ENCODE data around the gene SH3TC1.

The SH3TC1 gene

DNA sequence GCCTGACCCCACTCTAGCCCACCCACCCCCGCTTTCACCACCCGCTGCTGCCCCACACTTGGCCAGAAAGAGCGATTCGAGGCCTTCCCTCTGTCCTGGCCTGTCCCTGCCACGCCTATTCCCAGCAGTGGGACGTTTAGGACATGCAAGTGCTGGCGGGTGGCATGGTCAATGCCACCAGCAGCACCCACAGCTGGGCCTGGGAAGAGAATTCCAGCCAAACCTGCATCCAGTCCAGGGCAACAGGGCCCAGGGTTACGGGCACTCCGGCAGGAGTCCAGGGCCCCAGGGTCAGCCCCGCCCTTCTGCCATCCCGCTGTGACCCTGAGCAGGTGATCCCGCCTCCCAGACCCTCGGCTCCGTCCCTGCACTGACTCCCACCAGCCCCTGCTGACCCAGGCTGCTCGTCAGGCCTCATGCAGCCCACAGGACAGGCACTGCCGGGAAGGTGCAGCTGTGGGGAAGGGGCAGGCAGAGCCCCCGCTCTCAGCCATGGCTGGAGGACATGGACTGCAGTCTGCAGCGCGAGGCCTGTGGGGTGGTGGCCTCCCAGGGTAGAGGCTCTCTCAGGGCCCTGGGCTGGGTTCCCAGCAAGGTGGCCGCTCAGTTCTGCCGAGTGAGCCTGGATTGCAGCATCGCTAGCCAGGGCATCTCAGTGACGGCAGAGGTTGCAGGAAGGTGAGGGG, 63.7 kb downstream of the SH3TC1 start:
- DNase-seq (ENCODE audit: low read depth): no peak

DNA sequence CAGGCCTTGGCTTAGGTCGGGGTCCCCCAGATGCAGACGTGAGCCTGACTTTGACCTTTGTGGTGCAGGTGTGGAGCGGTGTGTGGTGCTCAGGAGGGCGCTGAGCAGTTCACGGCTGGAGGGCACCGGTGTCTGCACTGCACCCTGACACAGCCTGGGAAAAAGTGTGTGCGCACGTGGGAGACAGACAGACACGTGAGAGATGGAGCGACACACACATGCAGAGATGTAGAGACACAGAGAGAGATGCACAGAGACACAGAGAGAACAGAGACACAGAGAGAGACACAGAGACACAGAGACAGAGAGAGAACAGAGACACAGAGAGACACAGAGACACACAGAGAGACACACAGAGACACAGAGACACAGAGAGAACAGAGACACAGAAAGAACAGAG, 64.3 kb downstream of the SH3TC1 start:
- DNase-seq (ENCODE audit: low read depth): no peak

DNA sequence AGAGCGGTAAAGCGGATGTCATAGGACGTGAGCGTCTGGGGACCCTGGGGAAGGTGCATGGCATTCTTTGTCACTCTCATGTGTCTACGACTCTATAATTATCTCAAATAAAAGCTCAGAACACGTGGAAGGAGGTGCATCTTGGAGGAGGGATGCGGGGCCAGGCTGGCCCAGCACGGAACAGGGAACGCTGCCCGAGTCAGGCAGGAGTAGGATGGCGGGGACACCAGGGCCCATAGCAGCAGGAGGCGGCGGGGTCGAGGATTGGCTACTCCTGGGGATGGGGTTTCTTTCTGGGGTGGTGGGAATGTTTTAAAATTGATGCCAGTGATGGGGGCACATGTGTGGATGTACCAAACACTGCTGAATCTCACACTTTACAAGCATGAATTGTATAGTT, 65.0 kb downstream of the SH3TC1 start:
- DNase-seq (ENCODE audit: low read depth): no peak

DNA sequence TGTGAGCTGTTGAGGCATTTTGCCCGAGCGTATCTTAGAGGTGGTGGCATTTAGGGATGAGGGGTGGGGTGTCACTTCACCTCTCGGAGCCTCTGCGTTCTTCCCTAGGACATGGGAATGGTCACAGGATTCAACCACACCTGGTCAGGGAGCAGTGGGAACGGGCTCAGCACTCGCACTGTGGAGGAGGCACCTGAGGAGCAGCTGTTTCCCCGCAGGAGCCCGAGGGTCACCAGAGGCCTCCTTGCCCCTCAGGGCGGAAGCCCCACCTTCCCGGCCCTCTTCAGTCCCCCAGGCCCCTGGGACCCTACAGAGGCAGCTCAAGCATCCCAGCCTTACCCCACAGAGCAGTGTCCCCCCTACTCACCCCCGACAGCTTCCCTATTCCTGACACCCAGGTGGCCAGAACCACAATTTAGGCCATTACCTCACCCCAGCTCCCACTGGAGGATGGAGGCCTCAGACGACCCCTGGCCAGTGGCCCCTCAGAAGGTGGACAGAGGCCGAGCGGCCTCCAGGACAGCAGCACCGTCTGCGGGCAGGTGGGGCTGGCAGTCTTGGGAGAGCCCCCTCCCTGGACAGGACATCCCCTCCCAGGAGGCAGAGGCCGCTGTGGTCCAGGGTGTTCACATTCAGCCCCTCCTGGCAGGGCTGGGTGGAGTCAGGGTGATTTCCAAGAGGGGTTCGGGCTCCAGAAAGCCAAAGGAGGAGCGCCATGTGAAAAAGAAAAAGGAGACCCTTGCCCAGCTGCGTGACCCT, 66.3 kb downstream of the SH3TC1 start:
- no peak for DNase-seq (ENCODE audit: low read depth)

DNA sequence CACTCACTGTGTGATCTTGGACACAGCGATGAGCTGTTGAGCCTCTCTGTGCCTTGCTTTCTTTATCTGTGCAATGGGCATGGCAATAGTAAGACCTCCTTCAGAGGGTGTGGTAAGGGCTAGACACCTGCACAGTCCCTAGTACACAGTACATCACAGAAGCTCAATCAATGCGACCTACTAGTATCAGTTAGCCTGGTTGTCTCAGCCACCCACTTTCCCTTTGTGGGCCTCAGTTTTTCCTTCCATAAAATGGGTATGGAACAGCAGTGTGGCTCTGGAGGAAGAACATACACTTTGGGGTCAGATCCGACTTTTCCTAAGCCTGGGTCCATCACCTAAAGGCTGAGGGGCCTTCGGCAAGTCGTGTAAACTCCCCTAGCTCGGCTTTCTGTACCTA, 67.0 kb downstream of the SH3TC1 start:
- no peak for DNase-seq (ENCODE audit: low read depth)

DNA sequence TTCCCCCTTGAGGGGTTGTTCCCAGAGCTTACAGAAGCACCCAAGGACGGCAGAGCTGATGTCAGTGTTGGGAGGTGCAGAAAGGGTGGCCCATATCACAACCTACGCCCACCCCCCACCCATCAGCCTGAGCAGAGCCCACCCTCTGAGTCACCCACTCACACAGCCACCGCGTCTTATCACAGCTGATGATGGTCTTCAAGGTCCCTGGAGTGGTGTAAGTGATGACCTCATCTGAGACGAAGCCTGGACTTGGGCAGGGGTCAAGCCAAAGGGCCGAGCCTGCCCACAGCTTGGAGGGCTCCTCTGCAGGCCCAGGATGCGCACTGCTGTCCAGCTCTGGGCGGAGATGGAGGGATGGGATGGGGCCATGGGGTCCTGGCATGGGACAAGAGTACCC, 67.4 kb downstream of the SH3TC1 start:
- no peak for DNase-seq (ENCODE audit: low read depth)

DNA sequence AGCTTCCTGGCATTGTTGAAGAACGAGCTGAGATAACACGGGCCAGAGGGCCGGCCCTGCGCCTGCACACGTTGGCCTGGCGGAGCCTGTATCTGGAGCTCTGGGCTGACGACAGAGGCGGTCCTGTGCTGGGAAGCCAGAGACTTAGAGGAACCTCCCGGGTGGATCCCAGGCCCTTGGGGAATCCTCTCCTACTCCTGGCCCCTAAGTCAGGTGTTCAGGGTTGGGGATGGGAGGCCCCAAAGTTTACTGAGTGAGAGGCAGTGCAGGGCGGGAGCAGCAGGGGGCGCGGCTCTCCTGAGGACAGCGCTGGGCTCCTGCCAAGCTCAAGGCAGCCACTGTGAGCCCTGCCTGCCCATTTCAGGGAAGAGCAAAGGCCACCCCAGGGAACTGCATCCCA, 68.0 kb downstream of the SH3TC1 start:
- no peak for DNase-seq (ENCODE audit: low read depth)

DNA sequence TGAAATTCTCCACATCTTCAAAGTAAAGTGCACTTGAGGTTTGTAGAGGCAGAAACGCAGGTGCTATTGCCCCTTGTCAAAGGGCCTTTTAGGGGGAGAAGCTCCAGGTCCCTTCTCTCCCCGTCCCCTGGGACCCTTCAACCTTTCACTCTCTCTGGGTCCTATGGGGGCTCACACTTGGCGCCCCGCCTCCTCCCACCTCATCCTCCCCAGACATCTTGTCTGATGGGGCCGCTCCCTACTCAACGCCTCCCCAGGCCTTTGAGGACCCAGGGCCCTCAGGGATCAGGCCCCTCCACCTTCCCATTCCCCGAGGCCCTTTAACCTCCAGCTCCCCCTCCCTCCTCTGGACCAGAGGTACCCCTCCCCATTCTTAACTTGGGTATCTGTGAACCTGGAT, 69.1 kb downstream of the SH3TC1 start:
- DNase-seq (ENCODE audit: low read depth): no peak

DNA sequence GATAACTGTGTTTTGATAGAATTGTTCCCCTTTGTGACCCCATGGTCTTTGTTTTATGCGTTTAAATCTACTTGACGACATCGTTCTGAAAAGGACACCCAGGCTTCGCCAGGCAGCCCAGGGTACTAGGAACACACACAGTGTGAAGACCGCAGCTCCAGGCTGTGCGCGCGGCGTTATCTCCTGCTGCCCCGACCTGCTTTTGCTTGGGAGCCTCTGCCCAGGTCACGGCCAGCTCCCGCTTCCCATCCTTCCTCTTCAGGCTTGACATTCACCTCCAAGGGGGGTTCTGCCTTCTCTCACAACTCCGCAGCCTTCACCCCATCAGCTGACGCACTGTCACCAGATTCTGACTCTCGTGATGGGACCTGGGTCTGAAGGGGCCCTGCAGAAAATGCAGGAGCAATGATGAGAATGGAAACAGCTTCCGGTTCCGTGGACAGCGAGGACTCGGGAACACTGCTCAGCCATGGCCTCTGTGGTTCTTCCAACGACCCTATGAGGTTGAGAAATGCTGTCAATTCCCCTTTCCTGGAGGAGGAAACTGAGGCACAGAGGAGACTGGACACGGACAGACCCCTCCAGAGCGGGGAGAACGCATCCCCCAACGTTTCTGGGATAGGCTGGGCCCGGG, 69.9 kb downstream of the SH3TC1 start:
- DNase-seq (ENCODE audit: low read depth): no peak

DNA sequence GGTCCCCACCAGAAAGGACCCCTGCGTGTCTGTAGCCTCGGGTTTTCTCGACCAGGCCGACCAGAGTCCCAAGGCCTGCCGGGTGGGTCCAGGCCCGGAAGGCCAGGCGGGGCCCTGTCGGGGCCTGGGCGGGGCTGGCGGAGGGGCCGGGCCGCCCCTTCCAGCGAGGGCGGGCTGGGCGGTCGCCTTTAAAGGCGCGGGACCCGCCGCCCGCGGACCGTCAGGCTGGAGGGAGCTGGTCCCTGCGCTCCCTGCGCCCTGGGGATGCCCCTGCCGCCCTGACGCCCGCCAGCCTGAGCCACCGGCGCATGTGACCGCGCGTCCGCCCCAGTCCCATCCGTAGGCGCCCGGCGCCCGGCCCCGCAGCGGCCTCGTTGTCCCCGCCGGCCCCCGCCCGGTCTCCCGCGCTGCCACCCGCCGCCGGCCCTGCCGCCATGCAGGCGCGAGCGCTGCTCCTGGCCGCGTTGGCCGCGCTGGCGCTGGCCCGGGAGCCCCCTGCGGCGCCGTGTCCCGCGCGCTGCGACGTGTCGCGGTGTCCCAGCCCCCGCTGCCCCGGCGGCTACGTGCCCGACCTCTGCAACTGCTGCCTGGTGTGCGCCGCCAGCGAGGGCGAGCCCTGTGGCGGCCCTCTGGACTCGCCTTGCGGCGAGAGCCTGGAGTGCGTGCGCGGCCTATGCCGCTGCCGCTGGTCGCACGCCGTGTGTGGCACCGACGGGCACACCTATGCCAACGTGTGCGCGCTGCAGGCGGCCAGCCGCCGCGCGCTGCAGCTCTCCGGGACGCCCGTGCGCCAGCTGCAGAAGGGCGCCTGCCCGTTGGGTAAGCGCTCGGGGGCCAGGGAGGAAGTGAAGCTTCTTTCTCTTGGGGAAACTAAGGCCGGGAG, 70.7 kb downstream of the SH3TC1 start, which contains the start of gene HTRA3:
TSS of gene HTRA3 (plus strand) at position 220 of the 883 bp plus-strand sequence. CDS start at position 435, 215 bp downstream.
- no peak for DNase-seq (ENCODE audit: low read depth)

DNA sequence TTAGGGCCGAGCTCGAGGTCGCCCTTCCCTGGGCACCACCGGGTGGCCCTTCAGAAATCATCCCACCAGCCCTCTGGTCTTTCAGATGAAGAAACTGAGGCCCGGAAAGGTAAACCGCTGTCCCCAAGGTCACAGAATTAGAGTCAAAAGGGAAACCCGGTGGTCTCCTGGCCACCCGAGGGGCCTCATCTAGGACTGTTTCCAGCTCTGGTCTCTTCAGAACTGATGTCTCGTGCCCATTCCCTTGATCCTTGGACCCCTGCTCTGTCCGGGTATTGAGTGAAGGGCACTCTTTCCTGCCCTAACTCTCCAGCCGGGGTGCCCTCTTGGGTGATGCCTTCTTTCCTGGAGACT, 71.3 kb downstream of the SH3TC1 start:
- no peak for DNase-seq (ENCODE audit: low read depth)

DNA sequence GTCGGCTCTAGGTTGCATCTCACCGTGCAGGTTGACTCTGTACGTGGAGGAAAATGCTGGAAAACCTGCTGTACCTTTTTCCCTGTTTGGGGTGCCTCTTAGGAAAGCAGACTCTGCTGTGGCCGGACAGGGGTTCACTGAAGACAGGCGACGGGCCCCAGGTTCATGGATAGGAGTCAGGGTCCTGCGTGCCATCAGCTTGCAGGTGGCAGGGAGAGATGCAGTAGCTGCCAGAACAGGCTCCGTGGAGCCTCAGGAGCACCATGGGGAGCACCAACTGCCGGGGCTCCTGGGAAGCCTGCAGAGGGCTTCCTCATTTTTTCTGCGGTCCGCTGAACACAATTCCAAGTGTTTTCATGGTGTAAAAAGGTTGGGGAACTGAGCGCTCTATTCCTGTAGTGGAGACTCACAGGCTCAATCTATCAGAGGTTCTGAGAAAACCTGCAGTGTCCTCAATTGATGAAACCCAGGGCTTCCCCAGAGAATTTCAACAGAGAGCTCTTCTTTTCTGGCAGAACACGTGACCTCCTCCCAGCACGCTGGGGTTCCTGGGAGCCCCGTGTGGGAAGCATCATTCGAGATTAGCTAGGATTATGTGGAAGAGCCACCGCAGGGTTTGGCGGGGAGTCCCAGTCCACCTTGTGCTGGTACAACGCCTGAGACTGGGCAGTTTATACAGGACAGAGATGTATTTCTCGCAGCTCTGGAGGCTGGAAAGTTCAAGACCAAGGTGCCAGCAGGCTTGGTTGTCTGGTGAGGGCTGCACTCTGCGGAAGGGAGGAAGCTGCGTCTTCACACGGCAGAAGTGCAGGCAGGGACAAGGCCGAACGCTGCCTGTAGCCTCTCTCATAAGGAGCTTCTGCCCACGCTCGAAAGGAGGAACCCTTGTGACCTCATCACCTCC, 72.1 kb downstream of the SH3TC1 start:
- no peak for DNase-seq (ENCODE audit: low read depth)

DNA sequence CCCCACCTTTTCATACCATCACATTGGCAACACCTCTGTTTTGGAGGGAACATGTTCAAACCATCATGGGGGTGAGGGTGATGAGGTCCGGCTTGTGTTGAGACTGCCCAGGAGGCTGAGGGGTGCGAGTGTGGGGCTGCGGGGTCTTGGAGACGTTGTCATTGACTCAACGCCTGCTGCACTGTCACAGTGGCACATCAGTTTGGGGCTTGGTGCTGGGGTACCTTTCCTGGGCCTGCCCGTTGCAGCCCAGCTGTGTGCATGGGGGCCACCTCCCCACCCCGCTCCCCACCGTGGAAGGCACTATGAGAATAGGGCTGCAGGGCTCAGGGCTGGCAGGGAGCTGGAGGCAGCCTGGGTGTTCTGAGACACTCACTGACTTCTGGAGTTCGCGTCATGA, 72.7 kb downstream of the SH3TC1 start:
- DNase-seq (ENCODE audit: low read depth): no peak

DNA sequence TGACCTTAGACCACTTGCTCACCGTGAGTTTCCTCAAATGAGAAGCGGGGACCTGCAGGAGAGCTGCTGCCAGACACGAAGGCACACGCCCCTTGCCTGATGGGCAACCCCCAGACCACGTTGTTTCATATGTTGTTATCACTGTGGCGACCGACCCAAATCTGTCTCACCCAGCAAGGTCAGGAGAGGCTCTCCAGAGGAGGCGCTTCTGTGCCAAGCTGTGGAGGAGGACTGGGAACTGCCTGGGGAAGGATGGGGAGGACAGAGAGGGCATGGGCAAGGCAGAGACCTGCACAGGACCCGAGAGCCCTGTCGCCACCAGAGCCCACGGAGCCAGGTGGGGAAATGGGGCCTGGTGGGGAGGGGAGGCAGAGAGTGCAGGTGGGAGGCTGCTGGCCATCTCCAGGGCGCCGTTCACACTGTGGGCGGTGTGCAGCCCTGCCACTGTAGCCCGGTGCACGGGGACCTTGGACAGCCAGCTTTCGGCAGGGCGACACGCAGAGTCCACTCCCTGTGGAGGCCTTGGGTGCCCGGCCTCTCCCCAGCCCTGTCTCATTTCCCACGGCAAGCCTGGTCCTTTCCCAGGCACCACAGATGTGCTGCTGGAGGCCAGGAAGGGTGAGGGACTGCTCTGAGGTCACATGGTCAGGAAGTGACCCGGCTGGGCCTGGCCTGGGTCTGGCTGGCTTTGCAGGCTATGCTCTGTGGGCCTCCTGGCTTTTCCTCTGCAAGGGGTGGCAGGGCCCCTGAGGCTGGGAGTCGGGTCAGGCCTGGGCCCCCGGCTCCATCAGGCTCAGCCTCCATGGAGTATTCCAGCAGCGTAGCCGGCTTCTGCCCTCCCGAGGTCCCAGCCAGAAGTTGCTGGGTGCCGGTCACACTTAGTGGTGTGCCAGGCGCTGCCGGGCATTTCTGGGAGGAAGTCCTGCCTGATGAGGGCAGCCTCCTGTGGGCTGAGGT, 73.7 kb downstream of the SH3TC1 start:
- no peak for DNase-seq (ENCODE audit: low read depth)

DNA sequence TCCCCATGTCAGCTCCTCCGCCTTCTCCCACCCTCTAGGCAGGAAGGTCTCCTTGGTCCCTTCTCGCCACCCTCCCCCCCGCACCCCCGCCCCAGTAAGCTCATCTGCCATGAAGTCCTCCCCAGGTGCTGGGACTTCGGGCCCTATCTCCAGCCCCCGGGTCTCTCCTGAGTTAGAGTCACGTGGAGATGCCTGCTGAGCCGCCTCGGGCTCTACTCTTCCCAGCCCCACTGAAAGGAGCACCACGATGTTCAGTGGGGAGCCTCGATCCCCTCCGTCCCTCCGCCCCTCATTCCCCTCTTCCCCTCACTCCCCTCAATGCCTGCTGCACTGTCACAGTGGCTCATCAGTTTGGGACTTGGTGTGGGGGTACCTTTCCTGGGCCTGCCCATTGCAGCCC, 74.4 kb downstream of the SH3TC1 start:
- no peak for DNase-seq (ENCODE audit: low read depth)

DNA sequence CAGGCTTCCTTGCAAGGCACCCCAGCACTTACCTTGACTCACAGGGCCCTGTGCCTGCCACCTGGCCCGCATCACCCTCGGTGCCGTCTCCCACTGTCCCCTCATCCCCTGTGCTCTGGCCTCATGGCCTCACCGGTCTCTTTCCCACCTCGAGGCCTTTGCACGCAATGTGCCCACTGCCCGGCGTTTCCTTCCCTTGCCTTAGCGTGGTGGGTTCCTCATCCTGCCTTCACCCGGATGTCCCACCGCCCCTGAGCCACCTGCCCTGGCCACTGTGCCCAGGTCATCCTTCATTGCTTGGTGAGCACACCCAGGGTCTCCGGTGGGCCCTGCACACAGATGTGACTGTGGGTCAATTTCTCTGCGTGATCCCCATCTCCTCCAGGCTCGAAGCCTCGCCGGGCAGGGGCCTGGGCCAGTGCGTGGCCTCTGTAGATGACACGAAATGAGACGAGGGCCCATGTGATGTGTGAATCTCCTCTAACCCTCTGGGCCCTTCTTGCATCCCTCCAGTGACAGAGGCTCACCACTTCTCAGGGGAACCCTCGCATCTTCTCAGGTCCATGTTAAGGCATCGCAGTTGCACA, 75.1 kb downstream of the SH3TC1 start:
- DNase-seq (ENCODE audit: low read depth): no peak

DNA sequence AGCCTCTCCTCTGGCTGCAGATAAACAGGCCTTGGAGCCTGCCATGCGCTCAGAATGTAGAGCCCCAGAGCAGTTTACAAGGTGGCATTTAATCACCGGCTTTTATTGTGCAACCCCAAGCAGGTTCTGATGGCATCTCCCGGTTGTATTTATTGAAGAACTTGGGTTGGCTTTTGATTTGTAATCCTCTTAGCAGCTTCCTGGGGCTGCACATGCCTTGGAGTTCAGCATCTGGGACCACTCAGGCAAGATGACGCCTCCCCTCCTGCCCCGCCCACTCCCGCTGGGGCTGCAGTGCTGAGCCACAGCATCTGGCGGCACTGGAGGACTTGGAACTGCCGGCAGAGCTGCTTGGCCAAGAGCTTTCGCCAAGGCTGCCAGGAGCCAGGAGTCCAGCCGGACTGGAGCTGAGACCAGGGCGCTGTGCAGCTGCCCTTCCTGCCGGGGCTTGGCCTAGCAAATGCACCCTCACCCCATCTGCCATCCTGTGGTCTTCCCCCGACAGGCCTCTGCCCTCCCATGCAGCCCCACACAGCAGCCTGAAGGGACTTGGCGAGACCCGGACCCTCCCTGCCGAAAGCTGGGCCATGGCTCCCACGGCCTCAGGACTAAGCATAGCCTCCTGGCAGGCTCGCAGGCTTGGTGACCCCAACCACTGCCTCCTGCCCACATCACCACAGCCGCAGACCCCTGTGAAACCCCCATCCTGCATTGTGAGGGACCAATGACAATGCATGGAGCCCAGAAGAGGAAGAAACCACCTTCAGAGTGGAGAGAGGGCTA, 75.9 kb downstream of the SH3TC1 start:
- no peak for DNase-seq (ENCODE audit: low read depth)

DNA sequence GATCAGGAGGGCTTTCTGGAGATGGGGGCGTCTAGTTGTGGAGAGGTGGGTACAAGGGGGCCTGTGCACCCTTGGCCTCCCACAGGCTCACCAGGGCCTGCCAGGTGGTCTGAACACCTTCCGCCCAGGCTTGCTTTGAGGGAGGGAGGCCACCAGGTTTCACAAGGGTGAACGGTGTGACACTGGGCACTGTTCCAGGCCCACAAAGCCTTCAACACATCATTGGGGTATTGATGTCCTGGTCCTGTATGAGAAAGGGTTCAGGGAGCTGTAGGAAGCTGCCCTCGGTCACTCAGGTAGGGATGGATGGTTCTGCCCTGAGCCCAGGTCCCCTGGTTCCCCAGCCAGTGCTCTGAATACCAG, 76.4 kb downstream of the SH3TC1 start:
- no peak for DNase-seq (ENCODE audit: low read depth)

Data from stimulated activated CD8-positive, alpha-beta memory T cell treated with anti-CD3 and anti-CD28 coated beads, Interleukin-12 subunit alpha, Interleukin-12 subunit beta, amount 100 ng/mL, for 4 hours (primary cell).